ENCODE results near the gene SCRT2.

The SCRT2 gene

GRCh38 chr20:689348-689747 is 13.7 kb upstream of the SCRT2 start:
- no peak for TF ChIP-seq GATA2 (IDR thresholded peaks at IDR 0.05; ENCODE audit: low read depth, low read length)
- no peak for TF ChIP-seq GATA3 (IDR thresholded peaks at IDR 0.05; ENCODE audit: low read depth, low read length)

DNA sequence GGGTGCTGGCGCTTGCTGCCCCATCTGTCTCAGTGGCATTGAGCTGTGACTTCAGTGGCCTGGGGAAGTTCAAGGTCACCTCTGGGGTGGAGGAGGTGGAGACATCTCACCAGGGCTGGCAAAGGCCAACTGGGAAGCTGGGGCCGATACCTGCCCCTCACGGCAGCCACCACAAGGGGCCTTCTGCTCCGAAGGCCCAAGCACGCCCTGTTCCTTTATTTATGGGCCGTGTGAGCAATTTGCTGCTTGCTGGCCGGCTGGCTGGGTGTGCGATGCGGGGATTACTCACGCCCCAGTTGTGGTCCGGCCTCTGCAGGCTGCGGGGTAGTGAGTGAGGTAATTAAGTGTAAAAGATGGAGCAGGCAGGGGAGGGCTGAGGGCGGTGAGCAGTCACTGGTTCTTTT is 13.2 kb upstream of the SCRT2 start:
- TF ChIP-seq GATA2 (IDR thresholded peaks at IDR 0.05; ENCODE audit: low read depth, low read length) = no peak
- no peak for TF ChIP-seq GATA3 (IDR thresholded peaks at IDR 0.05; ENCODE audit: low read depth, low read length)

- no peak for TF ChIP-seq GATA3 (IDR thresholded peaks at IDR 0.05; ENCODE audit: low read depth, low read length)
- TF ChIP-seq GATA2 (IDR thresholded peaks at IDR 0.05; ENCODE audit: low read depth, low read length) = no peak
Measured at GRCh38 chr20:687468-688203, 12.0 kb upstream of the SCRT2 start.

- TF ChIP-seq GATA3 (IDR thresholded peaks at IDR 0.05; ENCODE audit: low read depth, low read length) (no peak), GATA2 (IDR thresholded peaks at IDR 0.05; ENCODE audit: low read depth, low read length) (no peak)
Measured at GRCh38 chr20:684676-685319, 9.2 kb upstream of the SCRT2 start.

- TF ChIP-seq GATA3 (IDR thresholded peaks at IDR 0.05; ENCODE audit: low read depth, low read length) (no peak), GATA2 (IDR thresholded peaks at IDR 0.05; ENCODE audit: low read depth, low read length) (no peak)
Measured at GRCh38 chr20:682123-682522, 6.5 kb upstream of the SCRT2 start.

- no peak for TF ChIP-seq GATA3 (IDR thresholded peaks at IDR 0.05; ENCODE audit: low read depth, low read length)
- no peak for TF ChIP-seq GATA2 (IDR thresholded peaks at IDR 0.05; ENCODE audit: low read depth, low read length)
Measured at GRCh38 chr20:680638-681187, 5.1 kb upstream of the SCRT2 start.

- no peak for TF ChIP-seq GATA3 (IDR thresholded peaks at IDR 0.05; ENCODE audit: low read depth, low read length)
- no peak for TF ChIP-seq GATA2 (IDR thresholded peaks at IDR 0.05; ENCODE audit: low read depth, low read length)
Measured at GRCh38 chr20:677957-678356, 2.4 kb upstream of the SCRT2 start.

DNA sequence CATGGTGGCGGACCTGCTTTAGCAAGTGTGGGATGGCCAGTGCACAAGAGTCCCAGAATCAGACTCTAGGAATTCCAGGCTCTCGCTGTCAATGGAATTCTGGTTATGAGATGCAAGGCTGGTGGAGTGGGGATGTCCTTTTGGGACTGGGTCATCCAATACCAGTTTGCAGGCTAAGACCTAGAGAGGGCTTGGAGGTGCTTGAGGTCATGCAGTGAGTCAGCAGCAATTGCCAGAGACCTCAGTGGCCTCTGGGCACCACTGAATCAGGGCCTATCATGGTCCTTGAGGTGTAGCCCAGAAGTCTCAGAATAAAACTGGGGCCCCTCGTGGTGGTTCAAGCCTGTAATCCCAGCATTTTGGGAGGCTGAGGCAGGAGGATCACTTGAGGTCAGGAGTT is 1.4 kb upstream of the SCRT2 start:
- TF ChIP-seq GATA3 (IDR thresholded peaks at IDR 0.05; ENCODE audit: low read depth, low read length) = no peak
- TF ChIP-seq GATA2 (IDR thresholded peaks at IDR 0.05; ENCODE audit: low read depth, low read length) = no peak

DNA sequence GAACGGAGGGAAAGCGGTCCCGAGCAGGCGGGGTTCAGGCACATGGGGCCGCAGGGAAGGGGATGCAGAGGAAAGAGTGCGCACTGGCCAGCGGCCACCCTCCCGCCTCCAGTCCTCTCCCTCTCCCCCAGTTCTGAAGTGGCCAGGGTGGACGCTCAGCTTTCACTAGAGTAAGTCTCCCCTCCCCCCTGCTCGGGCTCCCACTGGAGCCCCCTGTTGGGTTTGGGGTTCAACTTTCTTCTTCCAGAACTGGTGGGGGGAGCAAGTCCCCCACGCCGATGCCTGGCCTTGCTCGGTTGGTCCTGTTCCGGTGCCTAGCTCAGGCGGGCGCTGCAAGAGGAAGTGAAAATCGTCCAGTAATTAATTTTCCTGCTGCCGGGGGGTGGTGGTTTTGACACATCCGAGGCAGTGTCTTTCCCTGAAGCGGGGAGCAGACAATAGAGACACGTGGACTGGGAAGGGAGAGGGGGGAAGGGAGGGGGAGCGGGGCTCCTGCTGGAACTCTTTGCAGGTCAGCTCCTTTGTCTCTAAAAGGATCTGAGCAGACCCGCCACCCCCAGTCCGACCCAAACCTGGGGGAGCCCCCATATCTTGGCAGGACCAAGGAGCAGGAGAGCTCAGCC is 824 bp upstream of the SCRT2 start:
- TF ChIP-seq GATA2 (IDR thresholded peaks at IDR 0.05; ENCODE audit: low read depth, low read length) = no peak
- TF ChIP-seq GATA3 (IDR thresholded peaks at IDR 0.05; ENCODE audit: low read depth, low read length) = no peak

GRCh38 chr20:675033-675452 is 559 bp downstream of the SCRT2 start:
- TF ChIP-seq GATA3 (IDR thresholded peaks at IDR 0.05; ENCODE audit: low read depth, low read length) = no peak
- no peak for TF ChIP-seq GATA2 (IDR thresholded peaks at IDR 0.05; ENCODE audit: low read depth, low read length)

DNA sequence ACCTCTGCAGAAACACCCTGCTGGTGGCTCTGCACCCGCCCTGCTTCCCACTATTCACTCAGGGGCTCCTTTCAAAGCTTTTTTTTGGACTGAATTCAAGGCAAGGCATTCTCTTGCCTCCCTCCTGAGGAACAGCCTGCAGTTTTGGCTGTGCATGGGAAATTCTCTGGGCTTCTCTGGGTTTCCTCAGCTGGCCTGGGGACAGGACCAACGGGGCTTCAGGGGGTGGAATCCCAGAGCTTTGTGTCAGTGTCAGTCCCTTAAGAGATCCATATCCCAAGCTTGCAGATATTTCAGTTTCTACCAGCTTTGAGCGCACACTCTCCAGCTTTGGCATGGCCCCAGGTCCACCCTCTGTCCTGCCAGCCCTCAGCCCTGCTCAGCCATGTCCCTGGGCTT is 2.0 kb downstream of the SCRT2 start:
- TF ChIP-seq GATA2 (IDR thresholded peaks at IDR 0.05; ENCODE audit: low read depth, low read length) = no peak
- no peak for TF ChIP-seq GATA3 (IDR thresholded peaks at IDR 0.05; ENCODE audit: low read depth, low read length)

- TF ChIP-seq GATA3 (IDR thresholded peaks at IDR 0.05; ENCODE audit: low read depth, low read length) (no peak), GATA2 (IDR thresholded peaks at IDR 0.05; ENCODE audit: low read depth, low read length) (no peak)
Measured at GRCh38 chr20:672963-673602, 2.5 kb downstream of the SCRT2 start.

- TF ChIP-seq GATA2 (IDR thresholded peaks at IDR 0.05; ENCODE audit: low read depth, low read length) = no peak
- no peak for TF ChIP-seq GATA3 (IDR thresholded peaks at IDR 0.05; ENCODE audit: low read depth, low read length)
Measured at GRCh38 chr20:671252-672030, 4.2 kb downstream of the SCRT2 start.

All from SH-SY5Y (cell line).